SHP77 treated with DMSO at 0.1 percent for 48 hours (cell line): ENCODE measurements around the gene PCSK6.
"Not testable (repeated sequence)": the region's sequence is repeated elsewhere in the genome, so short reads cannot be mapped to it uniquely, and the experiment has no call there.

ENCODE experiments used
- DNase-seq: peaks from one replicate; lab custom pipeline; 2025; lab: John Stamatoyannopoulos, UW

The PCSK6 gene

GRCh38 chr15:101481917-101482525, 7.5 kb downstream of the PCSK6 start:
- no peak for DNase-seq

DNA sequence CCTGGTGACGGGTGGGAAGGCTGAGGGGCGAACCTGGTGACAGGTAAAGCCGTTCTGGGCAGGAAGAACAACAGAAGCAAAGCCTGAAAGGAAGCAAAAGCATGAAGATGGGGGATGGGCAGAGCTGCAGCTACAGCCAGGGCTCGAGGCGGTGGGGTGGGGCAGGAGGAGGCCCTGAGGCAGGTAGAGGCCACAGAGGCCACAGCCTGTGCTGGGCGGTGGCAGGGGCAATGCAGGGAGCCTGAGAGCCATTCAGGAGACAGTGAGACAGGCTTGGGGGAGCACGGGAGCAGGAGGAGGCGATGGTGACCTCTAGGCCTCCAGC, 8.2 kb downstream of the PCSK6 start:
- no peak for DNase-seq

GRCh38 chr15:101480613-101481380, 8.7 kb downstream of the PCSK6 start:
- DNase-seq, result no peak

DNA sequence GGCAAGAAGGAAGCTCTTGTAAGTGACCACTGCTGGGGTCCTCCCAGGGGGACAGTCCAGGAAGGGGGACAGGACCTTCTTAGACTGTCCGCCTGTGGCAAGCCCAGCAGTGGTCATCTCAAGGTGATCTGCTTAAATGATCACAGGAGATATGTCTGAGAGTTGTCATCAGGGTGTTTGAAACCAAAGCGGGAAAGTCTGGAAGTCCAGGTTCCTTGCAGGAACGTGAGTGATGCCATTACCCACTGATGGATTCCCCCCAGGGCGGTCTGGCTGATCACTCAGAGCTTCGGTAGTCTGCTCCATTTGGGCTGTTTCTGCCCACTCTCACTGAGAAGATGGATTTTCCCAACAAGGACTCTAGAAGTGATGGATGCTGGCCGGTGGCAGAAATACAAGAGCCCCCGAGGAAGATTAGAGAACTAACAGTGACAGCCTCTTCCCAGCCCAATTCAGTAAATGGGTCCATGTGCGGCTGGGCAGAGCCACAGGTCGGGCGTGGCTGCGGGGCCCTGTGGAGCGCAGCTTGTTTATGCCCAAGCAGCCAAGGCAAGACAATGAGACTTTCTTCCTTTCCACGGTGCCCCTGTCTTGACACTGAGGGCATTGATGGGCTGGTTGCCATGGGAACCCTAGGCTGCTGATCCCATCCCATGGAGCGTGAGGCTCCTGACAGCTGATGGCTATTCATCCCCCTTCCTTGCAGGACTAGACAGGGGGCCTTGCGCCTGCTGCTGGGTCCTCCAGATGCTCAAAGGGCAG, 9.5 kb downstream of the PCSK6 start:
- DNase-seq, result no peak

DNA sequence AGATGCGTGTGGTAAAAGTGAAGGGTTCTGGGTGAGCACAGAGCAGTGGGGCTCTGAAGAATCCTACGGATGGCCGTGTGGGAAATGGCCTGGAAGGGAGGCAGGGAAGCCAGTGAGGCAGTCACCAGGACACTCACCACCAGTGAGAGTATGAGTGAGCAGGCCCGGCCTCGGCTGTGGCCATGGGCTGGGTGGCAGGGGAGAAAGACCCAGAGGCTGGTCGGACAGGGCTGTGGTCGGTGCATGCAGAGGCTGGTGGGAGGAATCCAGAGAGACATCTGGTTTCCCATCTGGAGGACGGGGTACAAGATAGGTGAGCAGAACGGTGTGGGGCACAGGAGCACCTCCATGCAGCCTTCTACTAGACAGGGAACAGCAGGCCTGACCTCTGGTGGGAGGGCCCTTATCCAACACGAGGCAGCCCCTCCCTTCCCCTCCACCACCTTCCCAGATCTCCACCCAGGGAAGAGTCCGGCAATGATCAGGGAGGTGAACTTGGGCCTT, 10.1 kb downstream of the PCSK6 start:
- DNase-seq, result no peak

GRCh38 chr15:101478701-101479341, 10.7 kb downstream of the PCSK6 start:
- DNase-seq, result no peak

DNA sequence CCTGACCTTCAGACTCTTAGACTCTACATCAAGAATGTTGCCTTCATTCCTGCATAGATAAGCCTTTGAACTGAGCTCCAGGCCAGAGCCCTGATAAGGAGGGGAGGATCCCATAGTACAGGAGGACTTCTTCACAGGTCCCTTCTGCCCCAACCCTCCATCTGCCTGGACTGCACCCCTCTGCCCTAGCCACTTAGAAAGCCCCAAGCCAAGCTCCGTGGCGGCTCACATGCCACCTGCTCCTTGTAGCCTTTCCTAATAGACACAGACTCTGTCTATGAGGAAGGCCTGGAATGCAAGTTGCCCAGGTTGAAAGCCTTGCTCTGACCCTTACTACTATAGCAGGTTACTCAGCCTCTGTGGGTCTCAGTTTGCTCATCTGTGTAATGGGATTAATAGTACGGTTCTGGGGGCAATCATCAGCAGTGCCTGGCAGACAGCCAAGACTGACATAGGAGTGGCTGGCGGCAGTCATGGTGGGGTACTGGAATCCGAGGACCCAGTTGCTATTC, 11.6 kb downstream of the PCSK6 start:
- no peak for DNase-seq

GRCh38 chr15:101476756-101477155, 12.8 kb downstream of the PCSK6 start:
- no peak for DNase-seq

DNA sequence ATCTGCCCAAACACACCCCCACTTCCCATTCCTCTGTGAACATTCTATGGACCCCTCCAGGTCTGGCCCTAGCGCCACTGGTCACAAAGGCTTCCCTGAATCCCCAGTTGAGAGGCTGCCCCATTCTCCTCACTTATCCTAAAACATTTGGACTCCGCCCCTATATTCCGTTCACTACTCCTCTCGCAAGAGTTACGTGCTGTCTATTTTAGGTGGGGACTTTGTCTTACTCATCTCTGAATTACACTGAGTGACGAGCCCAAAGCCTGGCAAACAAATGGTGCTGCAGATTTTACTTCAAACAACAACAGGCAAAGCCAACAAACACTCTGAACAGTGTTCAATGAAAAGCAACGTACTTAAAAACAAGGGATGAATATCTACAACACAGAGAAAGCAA, 14.5 kb downstream of the PCSK6 start:
- DNase-seq, result no peak

DNA sequence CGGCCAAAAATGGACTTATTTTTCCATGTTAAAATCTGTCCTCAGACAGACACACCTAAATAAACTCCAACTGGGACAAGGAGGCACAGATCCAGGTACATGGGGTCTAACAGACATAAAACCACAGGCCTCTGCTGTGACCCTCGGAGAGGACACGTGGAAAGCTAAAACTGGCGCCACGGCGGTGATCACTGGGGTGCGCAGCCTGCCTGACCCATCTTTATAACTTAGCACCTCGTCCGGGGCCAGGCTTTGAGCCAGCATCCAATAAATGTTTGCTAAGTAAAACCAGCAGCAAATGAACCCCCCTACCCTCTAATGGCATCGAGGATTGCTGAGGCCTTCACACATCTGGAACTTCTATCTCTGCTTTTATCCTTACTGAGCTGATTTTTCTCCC, 15.3 kb downstream of the PCSK6 start:
- no peak for DNase-seq

- no peak for DNase-seq
Observed at GRCh38 chr15:101472033-101472432, 17.5 kb downstream of the PCSK6 start.

DNA sequence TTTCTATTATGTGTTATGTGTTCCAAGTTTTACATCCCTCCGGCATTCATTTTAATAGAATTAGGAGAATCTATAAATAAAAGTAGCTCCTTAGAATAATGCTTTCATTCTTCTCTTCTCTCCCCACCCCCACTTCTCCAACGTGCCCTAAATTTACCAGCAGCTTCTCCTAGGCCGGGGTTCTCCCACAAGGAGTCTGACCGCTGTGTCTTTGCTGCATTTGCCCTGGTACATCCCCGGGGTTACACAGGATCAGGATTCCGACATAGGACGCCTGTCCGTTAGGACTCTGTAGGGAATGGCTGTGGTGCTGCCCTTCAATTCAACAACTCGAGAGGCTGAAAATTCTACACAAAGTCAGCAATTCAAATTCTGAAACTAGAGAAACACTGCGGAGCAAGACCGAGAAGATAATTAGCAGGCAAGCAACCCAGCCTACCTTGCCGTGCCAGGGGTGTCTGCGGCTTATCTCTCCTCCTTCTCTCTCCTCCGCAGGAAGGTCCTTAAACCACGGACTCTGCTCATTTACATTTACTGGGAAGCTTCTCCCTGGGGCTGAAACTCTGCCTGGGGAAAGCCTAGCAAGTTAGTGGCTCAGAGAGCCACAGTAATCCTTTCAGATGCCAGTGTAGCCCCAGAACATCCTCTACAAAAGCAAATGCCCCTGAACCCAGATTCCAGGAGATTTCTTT, 18.8 kb downstream of the PCSK6 start:
- DNase-seq, result no peak

GRCh38 chr15:101469520-101470288, 19.8 kb downstream of the PCSK6 start:
- no peak for DNase-seq

GRCh38 chr15:101466188-101466587, 23.3 kb downstream of the PCSK6 start:
- no peak for DNase-seq

GRCh38 chr15:101464999-101465669, 24.4 kb downstream of the PCSK6 start:
- DNase-seq, result no peak

DNA sequence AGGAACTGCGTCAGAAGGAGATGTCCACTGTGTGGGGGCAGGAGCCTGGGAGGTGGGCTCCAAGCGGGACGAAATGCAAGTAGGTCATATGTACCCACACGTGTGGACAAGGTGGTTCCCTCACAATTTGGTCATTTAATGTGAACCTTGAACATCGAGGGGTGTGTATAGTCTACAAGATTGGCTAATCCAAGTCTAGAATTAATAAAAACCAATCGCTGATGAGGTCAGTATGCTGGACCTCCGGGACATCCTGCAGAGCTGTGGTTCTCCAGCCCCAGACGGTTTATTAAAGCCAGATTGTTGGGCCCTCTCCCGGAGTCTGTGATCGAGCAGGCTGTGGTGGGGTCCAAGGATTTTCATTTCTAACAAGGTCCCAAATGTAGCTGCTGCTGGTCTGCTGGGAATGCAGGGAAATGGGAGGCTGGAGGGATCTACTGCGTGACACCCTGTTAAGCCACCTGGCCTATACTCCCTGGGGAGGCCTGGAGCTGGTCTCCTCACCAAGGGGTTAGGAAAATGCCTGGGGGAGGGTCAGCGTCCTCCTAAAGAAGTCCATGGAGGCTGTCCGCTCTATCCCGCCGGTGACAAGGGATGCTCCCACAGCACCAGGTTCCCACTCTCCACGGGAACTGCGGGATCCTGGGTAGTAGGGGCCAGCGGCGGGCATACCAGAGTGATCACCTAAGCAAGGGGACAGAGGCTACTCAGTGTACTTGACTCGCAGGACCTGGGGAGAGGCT, 25.1 kb downstream of the PCSK6 start:
- DNase-seq, result no peak

DNA sequence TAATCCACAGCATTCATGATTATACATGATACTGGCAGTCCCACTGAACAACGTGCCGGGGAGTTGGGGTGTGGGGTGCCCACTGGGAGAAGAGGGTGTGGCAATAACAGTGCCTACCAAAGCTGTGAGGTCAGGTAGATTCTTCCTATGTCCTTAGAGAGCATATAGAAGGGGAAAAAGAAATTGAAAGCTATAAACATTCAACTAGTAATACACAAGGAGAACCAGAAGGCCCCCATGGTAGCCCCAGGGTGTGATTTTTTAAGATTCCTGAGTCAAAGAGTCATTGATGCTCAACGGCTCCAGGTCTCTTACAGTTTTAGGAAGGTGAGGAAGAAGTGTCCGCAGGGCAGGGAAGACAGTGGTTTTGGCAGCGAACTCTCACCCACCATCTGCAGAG, 25.8 kb downstream of the PCSK6 start:
- not testable (repeated sequence) for DNase-seq

GRCh38 chr15:101463270-101463669, 26.2 kb downstream of the PCSK6 start:
- no peak for DNase-seq

- DNase-seq, result no peak
Observed at GRCh38 chr15:101461097-101461496, 28.4 kb downstream of the PCSK6 start.
